ENCODE results near the gene RFK.

DNA sequence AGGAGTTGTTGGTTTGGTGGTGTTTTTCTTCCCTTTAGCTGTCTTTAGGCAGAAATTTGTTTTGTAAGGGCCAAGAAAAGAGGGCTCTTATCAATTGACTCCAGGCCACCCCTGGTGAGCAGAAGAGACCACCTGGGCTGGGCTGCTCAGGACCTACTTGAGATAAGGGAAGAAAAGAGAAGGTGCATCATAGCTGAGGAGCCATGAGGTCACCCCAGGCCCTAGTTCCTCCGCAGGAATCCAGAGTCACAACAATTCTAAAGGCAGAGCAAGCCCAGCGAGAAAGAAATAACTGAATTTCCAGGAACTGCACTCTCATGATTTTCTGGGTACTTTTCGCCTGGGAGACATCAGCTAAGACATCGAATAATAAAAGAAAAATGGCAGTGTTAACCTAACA lies 34.9 kb downstream of the RFK start:
- TF ChIP-seq EP300 (IDR thresholded peaks at IDR 0.05) (no peak), CTCF (IDR thresholded peaks at IDR 0.05) (no peak), POLR2AphosphoS5 (IDR thresholded peaks at IDR 0.05) (no peak), POLR2A (IDR thresholded peaks at IDR 0.05) (no peak)

Measured in gastroesophageal sphincter (tissue), 3 donors.